HG02588 (cell line): ENCODE data around the gene PIP4K2B.
"Not testable (repeated sequence)": the region's sequence is repeated elsewhere in the genome, so short reads cannot be mapped to it uniquely, and the experiment has no call there.

Source experiments
- ATAC-seq: cut with Tn5 transposase; IDR thresholded peaks from one replicate; pipeline ENCODE4 v1.9.1; 2021; ENCODE audit warnings: mild to moderate bottlenecking, moderate library complexity; ENCODE audit not compliant: unreplicated experiment

PIP4K2B gene

DNA sequence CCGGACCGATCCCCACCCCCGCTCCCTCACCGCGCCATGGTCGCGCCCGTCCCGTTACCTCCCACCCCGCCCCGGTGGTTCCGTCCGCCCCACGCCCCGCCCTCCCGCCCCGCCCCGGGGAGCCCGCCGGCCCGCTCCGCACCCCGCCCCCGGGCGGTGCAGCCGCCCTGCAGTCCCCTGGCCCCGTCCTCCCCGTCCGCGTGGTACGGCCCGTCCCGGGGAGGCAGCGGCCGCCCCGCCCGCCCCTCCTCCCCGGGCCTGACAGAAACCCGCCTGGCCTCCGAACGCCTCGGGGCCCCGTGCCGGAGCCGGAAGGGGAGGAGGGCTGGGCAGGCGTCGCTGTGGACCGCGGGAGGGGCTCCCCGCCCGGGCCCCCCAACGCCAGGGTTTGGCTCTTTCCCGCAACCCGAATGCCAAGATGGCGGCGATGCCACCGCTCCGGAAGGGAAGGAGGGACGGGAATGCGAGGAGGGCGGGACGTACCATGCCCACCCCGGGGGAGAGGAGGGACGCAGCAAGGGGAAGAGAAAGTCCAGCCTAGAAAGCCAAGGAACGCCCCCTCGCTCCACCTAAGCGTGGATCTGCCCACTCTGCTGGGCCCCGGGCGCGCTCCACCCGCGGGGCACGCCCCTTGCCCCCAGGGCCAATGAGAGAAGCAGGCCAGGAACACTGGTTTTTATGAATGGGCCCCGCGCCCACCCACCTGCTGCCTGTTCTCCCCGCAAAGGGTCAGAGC lies at the start of gene PIP4K2B:
PIP4K2B (minus strand) TSS at position 56 of the 736 bp plus-strand sequence. CDS start 132 bp downstream, outside the sequence.
- peak; percentile 78 for ATAC-seq

DNA sequence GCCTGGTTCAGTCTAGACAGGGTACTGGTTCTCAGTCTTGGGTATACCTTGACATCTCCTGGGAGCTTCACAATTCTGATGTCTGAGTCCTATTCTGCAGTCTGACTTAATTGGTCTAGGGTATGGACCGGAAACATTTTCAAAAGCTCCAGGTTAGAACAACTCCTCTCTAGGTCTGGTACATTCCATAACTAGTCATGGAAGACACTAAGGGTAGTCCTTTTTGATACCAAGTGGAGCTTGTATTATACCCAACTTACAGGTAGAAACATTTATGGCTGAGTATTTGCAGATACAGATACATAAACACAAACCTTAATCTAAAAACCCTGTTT lies 49.2 kb upstream of the PIP4K2B start:
- ATAC-seq: no peak

GRCh38 chr17:38844261-38844757 lies 45.0 kb upstream of the PIP4K2B start:
- no peak for ATAC-seq

- no peak for ATAC-seq
Measured at GRCh38 chr17:38825762-38826247, 26.4 kb upstream of the PIP4K2B start.

- ATAC-seq: peak; percentile 76
Measured at GRCh38 chr17:38824899-38825761, 25.8 kb upstream of the PIP4K2B start, which contains the start of gene CWC25. CWC25 (minus strand) TSS chr17:38825321; CDS start chr17:38825183, 138 bp downstream.

DNA sequence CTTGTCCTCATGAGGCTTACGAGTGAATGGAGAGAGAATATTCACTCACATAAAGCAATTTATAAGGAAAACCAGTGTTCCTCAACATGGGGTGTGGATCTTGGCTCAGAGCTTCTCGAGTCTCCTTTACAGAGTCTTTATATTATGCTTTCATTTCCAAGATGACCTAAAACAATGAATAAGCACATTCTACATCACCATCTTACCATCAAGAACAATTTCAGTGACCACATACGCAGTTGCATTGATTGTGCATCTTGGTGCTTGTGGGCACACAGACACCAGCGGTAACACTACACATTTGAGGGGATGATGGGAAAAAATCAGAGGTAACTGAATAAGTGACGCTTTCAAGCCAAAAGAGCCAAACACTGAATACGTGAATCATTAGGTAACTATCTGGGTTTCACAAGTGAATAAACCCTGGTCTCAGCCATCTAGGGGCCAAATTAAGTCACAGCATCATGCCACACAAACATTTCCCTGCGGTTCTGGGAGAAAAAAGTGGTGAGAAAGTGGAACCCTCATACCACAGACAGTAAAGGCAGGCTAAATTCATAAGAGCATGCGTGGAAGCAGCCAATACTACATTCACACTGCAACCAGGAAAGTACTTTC lies 16.3 kb upstream of the PIP4K2B start:
- ATAC-seq: no peak

DNA sequence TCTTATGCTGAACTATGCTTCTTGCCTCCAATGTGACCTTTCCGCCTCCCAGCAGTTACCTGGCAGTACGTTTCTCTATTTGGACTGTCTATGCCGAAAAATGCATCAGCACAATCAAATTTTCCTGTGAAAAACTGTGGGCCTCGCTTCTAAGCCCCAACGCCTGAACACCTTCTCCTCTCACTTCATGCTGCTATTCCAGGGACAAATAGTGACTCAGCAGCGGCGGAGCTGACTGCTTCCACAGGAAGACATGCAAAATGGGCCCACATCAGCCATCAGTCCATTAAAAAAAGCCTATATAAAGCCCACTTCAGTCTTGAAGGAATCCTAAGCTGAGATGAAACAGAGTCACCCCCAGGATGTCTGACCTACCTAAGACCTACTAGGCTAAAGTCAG lies 10.5 kb upstream of the PIP4K2B start:
- ATAC-seq: no peak

DNA sequence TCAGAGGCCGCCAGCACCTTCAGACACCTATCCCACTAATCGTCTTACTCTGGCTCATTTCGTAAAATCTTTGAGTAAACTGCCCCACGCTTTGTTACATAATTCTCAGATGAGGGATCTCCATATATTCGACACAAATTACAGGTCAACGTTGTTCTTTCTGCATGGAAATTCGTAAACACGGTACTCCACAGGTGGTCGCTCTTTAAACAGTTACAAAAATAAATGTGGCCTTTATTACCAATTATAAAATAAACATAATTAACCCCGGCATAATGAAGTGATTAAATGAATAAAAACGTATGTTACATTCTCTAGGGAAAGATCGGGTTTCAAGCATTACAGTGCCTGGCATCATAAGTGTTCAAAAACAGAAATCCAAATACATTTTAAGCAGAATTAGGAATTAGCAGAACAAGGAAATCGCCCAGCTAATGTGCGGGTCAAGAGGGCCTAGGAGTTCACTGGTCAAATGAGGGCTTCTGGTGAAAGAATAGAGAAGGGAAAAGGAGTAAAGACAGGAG lies 943 bp upstream of the PIP4K2B start:
- ATAC-seq: no peak

DNA sequence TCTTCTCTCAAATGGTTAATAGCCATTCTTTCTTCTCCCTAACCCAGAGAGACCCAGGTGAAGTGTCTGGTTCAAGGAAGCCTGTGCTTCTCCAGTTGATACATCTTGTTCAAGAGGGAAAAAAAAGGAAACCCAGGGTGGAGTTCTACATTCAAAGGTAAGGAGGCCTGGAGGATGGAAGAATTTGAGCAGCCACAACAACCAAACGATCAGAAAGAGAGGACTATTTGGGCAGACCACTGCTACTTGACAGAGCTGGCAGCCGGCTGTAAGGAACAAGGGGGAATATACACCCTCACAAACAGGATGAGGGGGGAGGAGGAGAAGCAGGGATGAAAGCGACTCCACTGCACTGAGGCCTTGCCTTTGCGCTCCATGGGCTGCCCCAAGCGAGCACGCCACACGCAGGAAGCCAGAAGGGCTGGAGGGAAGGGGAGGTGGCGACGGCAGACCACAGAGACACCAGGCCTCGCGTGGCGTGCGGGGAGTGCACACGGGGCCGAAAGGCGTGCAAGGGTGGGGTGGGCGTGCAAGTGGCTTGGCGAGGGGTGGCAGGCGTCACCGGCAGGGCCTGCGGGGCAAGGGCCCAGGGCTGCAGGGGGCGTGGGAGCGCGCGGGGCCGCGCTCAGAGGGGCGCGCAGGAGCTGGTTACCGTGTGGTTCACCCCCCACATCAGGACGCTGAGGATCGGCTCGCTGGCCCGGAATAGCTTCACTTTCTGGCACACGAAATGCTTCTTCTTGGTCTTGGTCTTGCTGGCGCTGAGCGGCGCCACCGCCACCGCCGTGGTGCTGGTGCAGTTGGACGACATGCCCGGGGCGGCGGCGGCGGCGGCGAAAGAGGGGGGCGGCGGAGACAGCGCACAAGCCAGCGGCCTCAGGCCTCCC lies 499 bp downstream of the PIP4K2B start:
- ATAC-seq: peak; percentile 15

DNA sequence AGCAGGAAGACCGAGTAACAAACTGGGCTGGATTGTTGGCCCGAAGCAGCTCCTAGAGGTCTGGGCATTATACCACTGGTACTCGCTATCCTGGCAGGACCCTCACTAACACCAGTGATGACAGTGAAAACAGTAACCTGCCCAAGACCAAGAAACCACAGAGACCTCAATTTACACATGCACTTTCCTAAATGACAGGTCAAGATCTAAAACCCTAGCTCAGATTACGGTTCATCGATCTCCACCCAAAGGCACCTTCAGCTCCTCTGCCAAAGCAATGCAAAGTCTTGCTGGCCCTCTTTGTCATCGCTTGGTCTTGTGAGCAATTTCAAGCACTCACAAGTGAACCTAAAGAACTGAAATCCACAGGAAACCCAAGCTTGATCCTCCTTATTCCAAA lies 1.5 kb downstream of the PIP4K2B start:
- no peak for ATAC-seq

DNA sequence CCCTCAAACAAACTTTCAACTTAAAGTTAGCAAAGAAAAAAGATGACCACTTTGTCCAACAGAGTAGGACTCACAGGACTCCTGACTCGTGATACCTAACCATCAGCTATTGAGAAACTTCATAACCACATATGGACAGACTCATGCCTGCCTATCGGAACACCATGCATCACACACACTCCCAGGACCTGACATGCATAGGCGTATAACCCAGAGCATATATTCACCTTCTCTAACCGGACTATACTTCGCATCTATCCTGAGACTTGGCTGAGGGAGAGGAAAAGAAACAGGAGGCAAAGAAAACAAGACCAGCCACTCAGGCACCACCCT lies 2.2 kb downstream of the PIP4K2B start:
- no peak for ATAC-seq

GRCh38 chr17:38796451-38797157 lies 2.8 kb downstream of the PIP4K2B start:
- no peak for ATAC-seq

GRCh38 chr17:38794221-38794620 lies 5.1 kb downstream of the PIP4K2B start:
- no peak for ATAC-seq

DNA sequence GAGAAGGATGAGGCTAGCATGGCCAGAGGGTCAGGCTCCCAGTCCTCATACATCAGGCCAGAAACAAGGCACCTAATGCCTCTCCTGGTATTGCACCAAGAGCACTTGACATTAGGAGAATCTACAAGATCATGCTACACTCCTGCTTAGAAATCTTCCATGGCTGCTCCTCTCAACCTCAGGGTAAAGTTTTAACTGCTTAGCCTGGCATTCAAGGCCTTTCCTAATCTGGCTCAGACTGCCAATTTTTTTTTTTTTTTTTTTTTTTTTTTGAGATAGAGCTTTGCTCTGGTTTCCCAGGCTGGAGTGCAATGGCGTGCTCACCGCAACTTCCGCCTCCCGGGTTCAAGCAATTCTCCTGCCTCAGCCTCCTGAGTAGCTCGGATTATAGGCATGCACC lies 8.2 kb downstream of the PIP4K2B start:
- ATAC-seq: no peak

DNA sequence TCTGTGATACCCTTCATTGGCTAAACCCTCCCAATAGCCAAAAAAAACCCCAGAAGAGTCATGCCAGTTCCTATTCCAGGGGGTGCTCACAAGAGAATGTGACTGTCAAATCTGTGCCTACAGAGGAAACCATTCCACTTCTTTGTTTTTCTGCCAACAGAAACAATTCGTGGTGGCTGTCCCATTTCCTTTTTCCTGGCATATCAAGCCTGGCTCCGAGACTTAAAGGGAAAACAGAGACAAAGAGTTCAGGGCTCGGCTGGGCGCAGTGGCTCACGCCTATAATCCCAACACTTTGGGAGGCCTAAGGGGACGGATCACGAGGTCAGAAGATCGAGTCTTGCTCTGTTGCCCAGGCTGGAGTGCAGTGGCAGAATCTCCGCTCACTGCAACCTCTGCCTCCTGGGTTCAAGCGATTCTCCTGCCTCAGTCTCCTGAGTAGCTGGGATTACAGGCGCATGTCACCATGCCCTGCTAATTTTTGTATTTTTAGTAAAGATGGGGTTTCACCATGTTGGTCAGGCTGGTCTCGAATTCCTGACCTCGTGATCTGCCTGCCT lies 9.1 kb downstream of the PIP4K2B start:
- ATAC-seq: not testable (repeated sequence)

DNA sequence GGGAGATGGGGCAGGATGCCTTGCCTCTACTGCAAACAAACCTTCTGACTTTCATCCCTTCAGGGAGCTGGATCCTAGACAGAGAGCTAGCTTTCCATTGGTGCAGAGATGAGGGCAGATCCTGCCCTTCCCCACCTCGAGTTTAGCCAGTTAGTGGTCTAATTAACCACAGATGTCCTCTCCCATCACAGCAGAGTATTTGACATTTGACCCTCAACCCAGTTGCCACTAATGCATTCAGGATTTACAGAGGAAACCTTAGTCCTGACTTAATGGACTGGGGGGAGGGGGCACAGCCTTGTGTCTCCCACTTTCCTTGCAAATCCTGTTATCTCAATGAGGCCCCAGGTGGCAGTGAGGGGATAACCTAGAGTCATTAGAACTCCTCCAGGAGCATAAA lies 10.2 kb downstream of the PIP4K2B start:
- no peak for ATAC-seq

GRCh38 chr17:38787999-38788398 lies 11.4 kb downstream of the PIP4K2B start:
- not testable (repeated sequence) for ATAC-seq

GRCh38 chr17:38786372-38786771 lies 13.0 kb downstream of the PIP4K2B start:
- ATAC-seq: no peak

DNA sequence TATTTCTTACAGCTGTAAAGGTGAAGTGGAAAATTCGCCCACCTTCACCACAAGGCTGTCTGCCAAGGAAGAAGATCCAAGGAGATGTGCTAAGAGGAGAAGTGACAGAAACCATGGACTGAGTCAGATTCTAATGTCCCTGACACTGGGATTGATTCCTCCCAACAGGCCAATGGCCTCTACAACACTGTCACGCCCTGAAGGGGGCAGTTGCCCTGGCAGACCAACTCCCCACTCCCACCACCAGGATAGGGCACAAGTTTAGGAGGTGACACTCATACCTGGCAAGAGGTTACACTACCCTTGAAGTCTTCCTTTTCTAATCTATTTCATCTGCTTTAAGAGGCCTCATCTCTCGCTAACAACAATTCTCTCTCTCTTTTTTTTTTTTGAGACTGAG lies 16.1 kb downstream of the PIP4K2B start:
- no peak for ATAC-seq
